HG03442 (cell line): ENCODE data around the gene FXYD6.

Source experiments
- ATAC-seq: cut with Tn5 transposase; IDR thresholded peaks from one replicate; pipeline ENCODE4 v1.9.1; 2021; ENCODE audit warnings: mild to moderate bottlenecking, moderate library complexity; ENCODE audit not compliant: unreplicated experiment

FXYD6 gene

DNA sequence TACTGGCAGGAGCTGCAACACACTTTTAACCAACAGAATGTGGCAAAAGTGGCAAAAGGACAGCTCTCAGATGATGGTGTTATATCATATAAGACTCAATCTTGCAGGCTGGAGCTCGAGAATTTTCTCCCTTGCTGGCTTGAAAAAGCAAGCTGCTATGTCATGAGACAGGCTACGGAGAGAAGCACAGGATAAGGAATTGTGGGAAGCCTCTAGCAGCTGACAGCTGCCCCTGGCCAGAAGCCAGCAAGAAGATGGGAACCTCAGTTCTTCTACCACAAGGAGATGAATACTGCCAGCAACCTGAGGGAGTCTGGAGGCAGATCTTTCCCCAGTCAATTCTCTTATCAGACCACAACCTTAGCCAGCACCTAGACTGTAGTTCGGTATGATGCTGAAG lies 24.6 kb downstream of the FXYD6 start:
- no peak for ATAC-seq

DNA sequence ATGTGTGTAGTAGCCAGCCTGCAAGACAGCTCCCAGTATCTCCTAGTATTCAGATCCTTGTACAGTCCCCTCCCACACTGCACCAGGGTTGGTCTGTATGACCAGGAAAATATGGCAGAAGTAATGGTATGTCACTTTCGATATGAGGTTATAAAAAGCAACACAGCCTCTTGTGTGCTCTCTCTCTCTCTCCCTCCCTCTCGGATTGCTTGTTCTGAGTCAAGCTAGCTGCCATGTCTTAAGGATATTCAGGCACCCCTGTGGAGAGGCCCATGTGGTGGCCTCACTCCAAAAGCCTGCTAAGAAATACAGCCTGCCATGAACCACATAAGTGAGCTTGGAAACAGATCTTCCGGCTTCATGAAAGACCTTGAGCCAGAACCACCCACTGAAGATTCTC lies 25.4 kb downstream of the FXYD6 start:
- ATAC-seq = no peak

DNA sequence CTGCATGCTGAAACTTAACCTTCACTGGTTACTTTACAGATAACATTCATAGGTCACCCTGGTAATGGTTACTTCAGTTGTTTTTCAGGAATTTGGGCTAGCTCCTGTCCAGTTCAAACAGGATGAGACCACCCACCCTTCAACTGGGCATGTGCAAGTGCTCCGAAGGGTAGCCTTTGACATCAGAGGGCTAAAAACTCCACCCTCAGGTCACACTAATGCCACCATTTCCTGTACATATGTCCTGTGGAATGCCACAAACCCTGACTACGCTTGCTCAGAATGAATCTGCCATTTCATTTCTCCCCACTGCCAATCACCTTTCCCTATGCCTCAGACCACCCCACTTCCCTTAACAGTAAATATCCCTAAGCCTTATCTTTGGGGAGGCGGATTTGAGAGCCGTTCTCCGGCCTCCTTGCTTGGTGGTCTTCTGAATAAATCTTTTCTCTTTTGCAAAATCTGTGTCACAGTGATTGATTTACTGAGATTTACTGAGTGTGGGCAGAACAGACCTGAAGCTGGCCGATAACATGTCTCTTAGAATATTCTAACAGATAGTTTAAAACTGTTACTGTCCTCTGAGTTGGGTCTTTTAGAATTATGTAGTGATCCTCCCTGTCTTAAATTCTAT lies 26.6 kb downstream of the FXYD6 start:
- no peak for ATAC-seq

DNA sequence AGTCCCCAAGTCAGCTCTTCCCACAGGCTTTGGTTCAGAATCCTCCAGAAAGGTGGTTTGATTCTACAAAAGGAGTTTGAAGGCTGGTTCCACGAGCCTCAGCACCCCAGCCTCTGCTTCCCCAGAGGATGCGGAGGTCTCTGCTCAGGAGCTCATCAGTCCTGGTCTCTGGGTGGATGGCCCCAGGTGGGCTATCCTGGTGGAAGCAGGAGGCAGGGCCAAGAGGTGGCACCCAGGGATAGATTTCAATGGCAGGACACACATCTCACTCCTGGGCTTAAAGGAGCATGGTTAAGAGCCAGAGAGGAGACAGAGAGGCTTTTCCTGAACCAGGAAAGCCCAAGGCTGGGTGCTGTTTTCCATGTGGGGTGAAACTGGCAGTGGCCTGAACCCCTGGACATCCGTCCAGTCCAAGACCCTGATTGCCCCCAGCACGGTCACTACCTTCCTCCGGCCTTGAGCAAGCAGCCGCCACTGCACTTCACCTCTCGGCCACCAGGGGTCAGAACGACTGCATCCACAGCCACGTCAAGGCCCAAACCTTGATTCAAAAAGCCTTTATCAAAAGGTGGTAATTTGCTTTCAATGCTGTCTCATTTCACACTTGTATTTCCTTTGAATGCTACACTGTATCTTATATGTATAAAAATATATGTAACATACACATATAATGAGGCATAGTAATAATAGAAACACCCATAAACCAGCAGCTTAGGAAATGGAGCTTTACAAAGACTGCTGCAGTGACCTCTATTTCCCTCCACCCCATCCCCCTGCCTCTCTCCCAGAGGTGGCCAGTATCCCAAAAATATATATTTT lies 32.6 kb downstream of the FXYD6 start:
- no peak for ATAC-seq

DNA sequence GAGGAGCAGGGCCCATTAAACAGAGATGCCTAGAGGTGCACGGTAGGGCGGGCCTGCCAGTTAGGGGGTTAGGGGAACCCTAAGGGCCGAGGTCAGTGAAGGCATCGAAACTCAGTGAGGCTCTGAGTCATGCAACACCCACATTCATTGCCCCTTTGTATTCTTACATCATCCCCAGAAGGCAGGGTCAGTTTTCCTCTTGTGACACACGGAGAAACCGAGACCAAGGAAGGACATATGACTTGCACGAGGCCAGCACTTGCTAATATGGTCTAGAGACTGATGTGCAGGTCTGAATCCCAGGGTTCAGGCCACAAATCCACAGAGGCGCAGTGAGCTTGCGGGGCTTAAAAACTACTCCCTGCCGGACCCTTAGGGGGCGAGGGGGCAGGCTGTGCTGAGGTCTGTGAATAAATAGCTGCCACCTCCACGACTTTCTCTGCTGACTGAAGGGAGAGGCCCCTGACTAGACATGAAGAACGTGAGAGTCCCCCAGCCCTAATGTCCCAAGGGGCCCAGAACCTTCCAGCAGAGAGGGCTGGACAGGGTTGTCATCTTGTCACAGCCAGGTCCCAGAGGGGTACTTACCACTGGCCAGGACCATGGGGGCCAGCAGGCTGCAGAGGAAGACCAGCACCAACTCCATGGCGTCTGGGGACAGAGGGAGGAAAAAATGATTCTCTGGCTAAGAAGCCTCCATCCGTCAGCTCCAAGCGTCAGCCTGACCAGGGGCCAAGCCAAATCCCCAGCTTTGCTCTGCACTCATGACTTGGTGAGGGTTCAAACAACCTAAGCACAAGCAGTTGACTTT lies 34.1 kb downstream of the FXYD6 start:
- no peak for ATAC-seq

DNA sequence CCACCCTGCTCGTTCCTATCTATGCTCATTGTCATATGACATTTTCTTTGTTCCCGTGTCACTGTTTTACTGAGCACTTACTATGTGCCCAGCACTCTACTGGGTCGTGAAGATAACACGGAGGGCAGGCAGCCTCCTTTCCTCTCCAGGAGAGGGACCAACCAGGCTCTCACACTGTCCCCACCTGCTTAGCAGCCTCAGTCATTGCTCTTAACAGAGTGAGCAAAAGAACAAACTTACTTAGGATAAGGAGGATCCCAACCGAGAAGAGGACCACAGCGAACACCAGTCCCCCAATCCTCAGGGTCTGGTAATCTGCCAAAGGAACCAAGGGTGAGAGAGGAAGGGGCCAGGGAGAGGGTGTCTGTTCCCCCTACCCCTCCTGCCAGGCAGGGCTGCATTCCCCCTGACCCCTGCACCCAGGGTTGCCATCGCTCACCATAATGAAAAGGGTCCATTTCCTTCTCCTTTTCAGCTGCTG lies 34.9 kb downstream of the FXYD6 start:
- ATAC-seq = no peak

DNA sequence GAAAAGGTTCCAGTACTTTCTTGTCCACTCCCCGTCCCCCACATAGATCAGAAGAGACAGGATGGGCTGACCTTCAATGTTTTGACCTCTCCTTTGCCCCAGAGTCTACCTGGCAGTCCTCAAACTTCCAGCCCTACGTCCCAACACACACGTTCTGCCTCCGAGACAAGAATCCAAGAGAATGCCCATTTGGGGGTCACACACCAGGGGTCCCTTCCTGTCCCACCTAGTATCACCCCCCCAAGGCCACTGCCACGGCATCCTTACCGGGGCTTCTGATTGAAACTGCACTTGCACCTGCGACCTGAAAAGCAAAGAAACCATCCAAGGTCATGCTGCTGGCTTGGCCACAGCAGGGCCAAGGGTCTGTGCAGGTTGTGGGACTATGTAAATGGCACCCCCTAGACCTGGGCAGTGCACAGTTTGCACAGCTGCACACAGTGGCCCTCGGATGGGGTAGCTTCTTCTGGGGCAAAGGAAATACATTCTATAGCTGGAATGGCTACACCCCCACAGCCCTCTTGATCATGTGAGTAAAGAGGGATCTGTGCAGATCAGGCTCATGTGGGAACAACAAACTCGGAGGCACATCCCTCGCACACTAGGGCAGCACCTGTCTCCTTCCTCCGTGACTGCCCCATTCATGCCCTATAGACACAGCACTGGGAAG lies 35.4 kb downstream of the FXYD6 start:
- ATAC-seq = no peak

DNA sequence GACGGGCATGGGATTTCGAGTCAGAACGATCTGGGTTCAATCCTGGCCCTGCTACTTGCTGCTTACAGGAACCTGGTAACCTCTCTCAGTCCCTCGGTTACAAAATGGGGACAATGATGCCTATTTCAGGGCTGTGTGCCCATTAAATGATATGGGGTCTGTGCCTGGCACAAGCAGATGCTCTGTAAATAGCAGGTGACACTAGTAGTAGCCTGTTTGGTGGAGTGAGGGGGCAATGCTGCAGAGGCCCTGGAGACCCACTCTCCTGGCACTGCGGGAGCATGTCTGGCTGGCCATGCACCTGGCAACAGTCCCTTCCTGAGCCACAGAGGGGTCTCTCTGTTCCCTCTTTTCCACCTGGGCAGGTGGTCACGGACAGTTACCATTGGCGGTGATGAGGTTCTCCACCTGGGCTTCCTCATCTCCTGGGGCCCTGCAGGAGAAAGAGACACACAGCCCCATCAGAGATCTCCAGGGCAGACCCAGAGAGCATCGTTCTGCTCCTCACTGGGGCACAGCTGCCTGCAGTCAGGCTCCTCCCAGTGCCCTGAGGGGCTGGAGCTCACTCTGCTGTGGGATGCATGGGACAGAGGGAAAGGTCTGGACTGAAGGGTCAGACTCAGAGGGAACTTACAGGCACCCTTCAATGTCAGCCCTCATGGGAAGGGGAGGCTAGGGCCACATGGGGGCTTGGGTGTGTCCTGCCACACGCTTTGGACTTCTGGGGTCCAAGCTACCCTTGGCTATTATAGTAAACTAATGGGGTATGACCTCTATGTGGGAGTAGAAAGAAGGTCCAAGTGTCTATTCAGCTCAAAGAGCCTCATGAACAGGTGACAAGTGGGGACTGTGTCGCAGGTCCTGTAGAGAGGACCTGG lies 36.3 kb downstream of the FXYD6 start:
- no peak for ATAC-seq

DNA sequence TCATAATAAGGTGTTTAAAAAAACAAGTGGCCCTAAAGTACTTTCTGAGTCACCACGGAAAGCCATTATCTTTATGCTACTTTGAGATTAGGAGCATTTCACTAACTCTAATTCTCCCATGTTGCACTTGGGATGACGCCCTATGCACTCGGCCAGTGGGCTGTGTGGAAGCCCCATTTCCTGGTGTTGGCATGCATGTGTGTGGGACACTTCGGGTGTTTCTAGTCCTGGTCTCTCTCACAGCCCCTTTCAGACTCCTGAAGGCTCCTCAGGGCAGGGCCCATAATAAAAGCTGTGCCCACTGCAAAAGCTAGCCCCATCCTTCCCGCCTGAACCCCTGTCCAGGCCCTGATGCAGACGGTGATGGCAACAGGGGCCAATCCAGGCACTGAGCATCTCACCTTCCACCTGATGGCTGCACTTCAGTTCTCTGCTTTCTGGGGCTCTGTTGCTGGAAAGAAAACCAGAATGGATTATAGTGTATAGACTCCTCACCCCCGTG lies 37.0 kb downstream of the FXYD6 start:
- ATAC-seq = no peak

DNA sequence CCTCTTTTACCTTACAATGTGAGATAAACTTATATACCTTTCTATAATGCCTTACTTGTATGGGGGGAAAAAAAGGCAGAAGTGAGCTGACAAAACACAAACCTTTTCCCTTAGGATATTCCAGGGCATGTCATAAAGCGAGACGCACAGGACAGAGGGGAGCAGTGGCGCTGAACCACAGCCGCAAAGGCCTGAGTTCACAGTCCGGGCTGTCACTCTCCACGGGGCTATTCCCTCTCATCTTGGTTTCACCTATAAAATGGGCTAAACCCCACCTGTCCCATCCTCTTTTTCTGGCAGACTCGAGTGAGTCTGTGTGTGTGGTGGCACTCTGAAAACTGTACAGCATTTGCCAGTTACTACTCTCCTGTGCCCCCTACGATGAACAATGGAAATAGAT lies 37.6 kb downstream of the FXYD6 start:
- ATAC-seq = no peak

DNA sequence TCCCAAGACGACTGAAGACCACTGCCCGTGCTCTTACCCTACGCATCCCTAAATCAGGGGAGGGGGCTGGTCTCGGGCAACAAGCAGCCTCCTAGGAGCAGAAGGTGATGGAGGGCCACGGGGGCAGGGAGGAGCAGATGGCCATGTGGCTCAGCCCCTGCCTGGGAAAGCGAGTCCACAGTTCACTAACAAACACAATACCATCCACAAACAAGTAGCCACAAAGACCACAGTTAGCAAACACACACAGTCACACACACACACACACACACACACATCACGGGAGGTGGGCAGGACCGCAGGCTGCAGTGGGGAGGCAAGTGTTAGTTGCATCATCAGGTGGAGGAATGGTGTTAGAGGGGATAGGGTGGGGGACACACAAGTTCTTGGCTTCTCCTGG lies 38.7 kb downstream of the FXYD6 start:
- ATAC-seq = no peak

DNA sequence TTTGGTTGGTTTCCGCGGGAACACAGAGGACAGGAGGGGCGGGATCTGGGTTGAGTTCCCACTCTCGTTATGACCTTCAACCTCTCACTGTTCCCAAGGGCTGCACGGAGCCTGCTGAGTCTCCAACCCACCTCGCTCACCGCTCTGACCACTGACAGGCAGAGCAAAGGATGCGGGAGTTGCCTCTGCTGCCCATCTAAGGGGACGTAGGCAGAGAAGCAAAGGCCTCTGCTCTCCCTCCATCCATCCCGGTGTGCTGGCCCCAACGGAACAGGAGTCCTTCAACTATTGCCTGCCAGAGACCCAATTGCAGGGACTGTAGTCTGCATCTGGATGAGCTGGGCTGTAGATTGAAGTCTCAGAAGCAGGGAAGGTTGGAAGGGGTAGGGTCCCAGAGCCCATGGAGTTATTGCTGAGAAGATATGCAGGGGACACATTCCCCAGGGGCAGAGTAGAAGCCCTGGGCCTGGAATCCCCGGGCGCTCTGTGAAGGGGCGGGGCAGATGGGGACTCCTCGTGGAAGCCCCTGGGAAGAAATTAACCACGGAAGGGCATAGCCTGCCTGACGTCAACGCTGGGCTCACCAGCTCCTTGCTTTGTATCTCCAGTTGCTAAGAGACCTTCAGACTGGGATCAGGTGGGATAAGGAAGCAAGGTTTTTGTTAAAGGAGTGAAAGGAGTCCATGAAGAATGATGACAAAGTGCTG lies 39.2 kb downstream of the FXYD6 start:
- ATAC-seq = no peak

DNA sequence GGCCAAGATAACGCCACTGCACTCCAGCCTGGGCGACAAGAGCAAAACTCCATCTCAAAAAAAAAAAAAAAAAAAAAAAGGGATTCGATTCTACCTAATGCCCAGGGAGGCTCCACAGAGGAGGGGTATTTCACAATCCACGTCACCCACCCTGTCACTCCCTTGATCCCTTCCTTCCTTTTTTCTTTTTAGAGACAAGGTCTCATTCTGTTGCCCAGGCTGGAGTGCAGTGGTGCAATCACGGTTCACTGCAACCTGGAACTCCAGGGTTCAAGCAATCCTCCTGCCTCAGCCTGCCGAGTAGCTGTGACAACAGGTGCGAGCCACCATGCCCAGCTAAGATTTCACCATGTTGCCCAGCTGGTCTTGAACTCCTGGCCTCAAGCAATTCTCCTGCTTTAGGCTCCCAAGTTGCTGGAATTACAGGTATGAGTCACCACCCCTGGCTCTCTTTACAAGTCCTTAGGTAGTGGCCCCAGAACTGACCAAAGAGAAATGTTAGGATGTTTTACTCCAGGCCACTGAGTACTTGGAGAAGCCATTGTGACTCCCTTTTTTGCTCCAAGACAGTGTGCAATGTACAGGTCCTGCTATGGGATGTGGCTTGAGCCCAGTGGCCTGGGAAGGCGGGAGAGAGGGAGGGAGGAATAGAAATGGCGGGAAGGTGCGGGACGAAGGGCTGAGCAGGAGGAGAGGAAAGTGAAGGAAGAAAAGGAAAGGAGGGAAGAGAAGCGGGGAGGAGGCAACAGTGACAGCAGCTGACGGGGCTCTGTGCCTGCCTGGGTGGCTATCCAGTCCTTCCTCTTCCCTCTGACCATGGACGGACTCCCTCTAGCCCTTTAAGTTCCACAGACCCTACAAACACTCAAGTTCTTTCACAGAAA lies 40.1 kb downstream of the FXYD6 start:
- no peak for ATAC-seq

DNA sequence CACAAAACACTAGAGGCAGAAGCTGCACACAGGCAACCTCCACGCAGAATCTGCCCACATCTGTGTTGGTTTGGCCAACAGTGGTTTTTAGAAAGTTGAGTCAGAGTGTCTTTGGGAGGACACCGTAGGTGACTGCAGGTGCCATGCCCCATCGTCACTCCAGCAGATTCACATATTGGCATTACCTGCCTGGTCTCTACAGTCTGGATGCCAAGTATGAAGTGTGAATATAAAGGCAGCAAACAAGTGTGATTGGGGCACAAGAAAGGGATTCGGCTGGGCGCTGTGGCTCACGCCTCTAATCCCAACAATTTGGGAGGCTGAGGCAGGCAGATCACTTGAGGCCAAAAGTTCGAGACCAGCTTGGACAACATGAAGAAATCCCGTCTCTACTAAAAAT lies 40.9 kb downstream of the FXYD6 start:
- ATAC-seq = no peak

DNA sequence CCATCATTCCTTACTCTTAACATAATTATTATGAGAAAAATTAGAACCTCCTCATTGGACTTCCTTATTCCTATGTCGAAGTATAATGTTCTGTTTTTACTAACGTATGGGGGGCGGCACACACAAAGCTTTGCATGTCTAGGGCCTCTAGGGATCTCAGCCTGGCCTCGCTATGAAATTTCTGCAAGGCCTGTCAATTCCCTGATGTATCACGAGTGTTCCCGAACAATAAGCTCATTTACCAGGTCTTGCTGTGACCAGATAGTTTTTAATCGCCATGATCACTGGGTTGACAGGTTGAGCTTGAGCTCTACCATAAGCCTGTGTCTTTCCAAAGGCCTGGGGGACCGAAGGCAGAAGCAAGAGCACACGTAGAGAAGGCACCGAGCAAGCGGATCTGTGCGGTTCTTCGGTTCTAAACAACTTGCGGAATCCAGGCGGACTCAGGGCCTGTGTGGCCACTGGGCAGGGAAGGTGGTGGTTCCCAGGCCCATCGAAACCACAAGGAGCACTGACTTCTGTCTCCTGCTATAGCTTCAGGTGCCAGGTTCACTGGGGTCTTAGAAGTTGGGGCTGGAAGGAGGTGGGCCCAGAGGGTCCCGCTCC lies 41.5 kb downstream of the FXYD6 start:
- no peak for ATAC-seq

DNA sequence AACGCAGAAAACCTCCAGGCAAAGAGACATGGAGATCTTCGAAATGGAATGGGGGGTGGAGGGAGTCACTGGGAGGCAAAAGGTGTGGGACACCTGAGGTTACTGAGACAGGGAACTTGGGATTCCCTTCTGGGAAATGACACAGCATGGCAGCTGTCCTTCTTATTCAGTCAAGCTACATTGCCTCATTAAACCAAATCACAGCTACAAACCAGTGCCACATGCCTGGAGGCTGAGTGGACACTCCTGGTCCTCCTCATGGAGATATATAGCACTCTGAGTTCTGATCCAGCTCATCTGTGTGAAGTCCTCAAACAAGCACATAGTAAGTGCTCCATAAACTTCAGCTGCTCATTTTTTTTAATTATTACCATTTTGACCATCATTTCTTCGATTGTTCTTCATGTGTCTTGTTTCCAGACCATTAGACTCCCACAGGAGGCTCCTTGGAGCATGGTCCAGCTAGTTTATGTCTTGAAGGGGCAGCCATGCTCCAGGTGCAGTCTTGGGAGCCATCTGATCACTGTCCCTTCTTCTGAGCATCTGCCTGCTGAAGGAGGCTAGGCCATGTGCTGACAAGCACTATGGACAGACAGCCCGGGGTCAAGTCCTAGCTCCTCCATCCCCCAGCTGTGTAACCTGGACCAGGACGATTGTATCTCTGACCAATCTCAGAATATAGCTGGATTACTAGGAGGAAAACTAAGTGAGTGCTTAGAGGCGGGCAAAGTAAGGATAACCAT lies 42.2 kb downstream of the FXYD6 start:
- ATAC-seq = no peak

DNA sequence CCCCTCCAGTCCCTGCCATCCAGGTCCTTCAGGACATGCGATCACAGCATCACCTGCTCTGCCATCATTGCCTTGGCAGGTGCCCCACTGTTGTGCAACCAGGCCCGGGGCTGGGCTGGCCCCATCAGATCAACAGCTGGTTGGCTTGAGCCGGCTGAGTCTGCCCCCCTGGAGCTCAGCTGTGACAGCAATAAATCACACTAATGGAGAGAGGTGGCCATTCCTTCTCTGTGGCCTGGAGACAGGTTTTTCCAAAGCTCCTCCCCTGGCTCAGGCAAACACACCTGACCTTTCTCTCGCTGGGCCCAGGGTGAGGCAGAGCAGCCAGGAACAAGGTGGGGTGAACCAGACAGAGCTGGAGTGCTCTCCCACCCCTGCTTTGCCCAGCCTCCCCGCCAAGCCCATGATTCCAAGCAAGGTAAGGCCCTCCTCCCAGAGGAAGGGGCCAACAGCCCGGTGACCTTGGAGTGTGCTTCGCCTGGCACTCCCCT lies 43.0 kb downstream of the FXYD6 start:
- ATAC-seq = no peak
